GM23338 (cell line): ENCODE measurements around the gene SPRED3. TPM values are rescaled to one million over a fixed set of nuclear protein-coding genes. Genes with fewer than 3 reads are reported as not detected.

Experiments used
- polyA plus RNA-seq: library from polyadenylated mRNA; unstranded; fragments of >200 nt; fragmentation: Nextera tagmentation; extraction: Ambion mirVana; gene quantifications from 2 replicates; pipeline ENCODE4 v1.2.1, GENCODE V29; 2016
- total RNA-seq: library from RNA; depleted of rRNA; stranded (reverse); fragments of >200 nt; shearing (Covaris generic); gene quantifications from 2 replicates; pipeline ENCODE4 v1.2.3, GENCODE V29; 2014; rRNA removed

SPRED3 gene
- total and polyA plus RNA-seq, 2 experiments from 2014 or later = 3.9 to 11.6 TPM

Other genes with a start within 250 kb of the SPRED3 start
- 8.3 and 11.7 TPM in 2 replicates for gene DPF1, start 164.5 kb upstream of the SPRED3 start, total RNA-seq
- 7.9 and 8.3 TPM in 2 replicates for gene DPF1, start 164.5 kb upstream of the SPRED3 start, polyA plus RNA-seq
- 9.4 and 14.5 TPM in 2 replicates for gene PPP1R14A, start 132.3 kb upstream of the SPRED3 start, total RNA-seq
- 76.2 and 77.5 TPM in 2 replicates for gene PPP1R14A, start 132.3 kb upstream of the SPRED3 start, polyA plus RNA-seq
- gene SPINT2, start 124.1 kb upstream of the SPRED3 start, total RNA-seq = 382 and 468 TPM in 2 replicates
- gene SPINT2, start 124.1 kb upstream of the SPRED3 start, polyA plus RNA-seq = 298 and 319 TPM in 2 replicates
- 26.7 and 58.9 TPM in 2 replicates for gene C19orf33, start 84.4 kb upstream of the SPRED3 start, total RNA-seq
- gene C19orf33, start 84.4 kb upstream of the SPRED3 start, polyA plus RNA-seq = 72.2 and 95.5 TPM in 2 replicates
- 102 and 106 TPM in 2 replicates for gene YIF1B, start 72.8 kb upstream of the SPRED3 start, total RNA-seq
- 82.8 and 88.0 TPM in 2 replicates for gene YIF1B, start 72.8 kb upstream of the SPRED3 start, polyA plus RNA-seq
- gene KCNK6, start 68.9 kb upstream of the SPRED3 start, total RNA-seq = 9.9 and 14.6 TPM in 2 replicates
- 9.0 and 9.4 TPM in 2 replicates for gene KCNK6, start 68.9 kb upstream of the SPRED3 start, polyA plus RNA-seq
- gene CATSPERG, start 52.9 kb upstream of the SPRED3 start, total RNA-seq = 1.4 and 4.2 TPM in 2 replicates
- gene CATSPERG, start 52.9 kb upstream of the SPRED3 start, polyA plus RNA-seq = 1.4 and 1.9 TPM in 2 replicates
- gene PSMD8, start 14.1 kb upstream of the SPRED3 start, total RNA-seq = 165 and 241 TPM in 2 replicates
- 129 and 138 TPM in 2 replicates for gene PSMD8, start 14.1 kb upstream of the SPRED3 start, polyA plus RNA-seq
- 0.14 and 0.70 TPM in 2 replicates for gene GGN, start 663 bp upstream of the SPRED3 start, total RNA-seq
- gene GGN, start 663 bp upstream of the SPRED3 start, polyA plus RNA-seq = 1.5 and 2.6 TPM in 2 replicates
- 4.3 and 5.7 TPM in 2 replicates for gene FAM98C, start 14.4 kb downstream of the SPRED3 start, total RNA-seq
- 7.6 and 8.0 TPM in 2 replicates for gene FAM98C, start 14.4 kb downstream of the SPRED3 start, polyA plus RNA-seq
- gene RASGRP4, start 37.5 kb downstream of the SPRED3 start, total RNA-seq = 3.6 and 4.1 TPM in 2 replicates
- 1.5 and 1.6 TPM in 2 replicates for gene RASGRP4, start 37.5 kb downstream of the SPRED3 start, polyA plus RNA-seq
- 17.3 and 26.7 TPM in 2 replicates for gene RYR1, start 45.0 kb downstream of the SPRED3 start, total RNA-seq
- gene RYR1, start 45.0 kb downstream of the SPRED3 start, polyA plus RNA-seq = 4.0 and 4.7 TPM in 2 replicates
- 7.7 and 11.8 TPM in 2 replicates for gene MAP4K1, start 229.3 kb downstream of the SPRED3 start, total RNA-seq
- gene MAP4K1, start 229.3 kb downstream of the SPRED3 start, polyA plus RNA-seq = 42.8 and 44.6 TPM in 2 replicates
- 509 and 527 TPM in 2 replicates for gene EIF3K, start 230.5 kb downstream of the SPRED3 start, total RNA-seq
- gene EIF3K, start 230.5 kb downstream of the SPRED3 start, polyA plus RNA-seq = 215 and 226 TPM in 2 replicates